ENCODE data around the gene EVI5.

EVI5 gene

DNA sequence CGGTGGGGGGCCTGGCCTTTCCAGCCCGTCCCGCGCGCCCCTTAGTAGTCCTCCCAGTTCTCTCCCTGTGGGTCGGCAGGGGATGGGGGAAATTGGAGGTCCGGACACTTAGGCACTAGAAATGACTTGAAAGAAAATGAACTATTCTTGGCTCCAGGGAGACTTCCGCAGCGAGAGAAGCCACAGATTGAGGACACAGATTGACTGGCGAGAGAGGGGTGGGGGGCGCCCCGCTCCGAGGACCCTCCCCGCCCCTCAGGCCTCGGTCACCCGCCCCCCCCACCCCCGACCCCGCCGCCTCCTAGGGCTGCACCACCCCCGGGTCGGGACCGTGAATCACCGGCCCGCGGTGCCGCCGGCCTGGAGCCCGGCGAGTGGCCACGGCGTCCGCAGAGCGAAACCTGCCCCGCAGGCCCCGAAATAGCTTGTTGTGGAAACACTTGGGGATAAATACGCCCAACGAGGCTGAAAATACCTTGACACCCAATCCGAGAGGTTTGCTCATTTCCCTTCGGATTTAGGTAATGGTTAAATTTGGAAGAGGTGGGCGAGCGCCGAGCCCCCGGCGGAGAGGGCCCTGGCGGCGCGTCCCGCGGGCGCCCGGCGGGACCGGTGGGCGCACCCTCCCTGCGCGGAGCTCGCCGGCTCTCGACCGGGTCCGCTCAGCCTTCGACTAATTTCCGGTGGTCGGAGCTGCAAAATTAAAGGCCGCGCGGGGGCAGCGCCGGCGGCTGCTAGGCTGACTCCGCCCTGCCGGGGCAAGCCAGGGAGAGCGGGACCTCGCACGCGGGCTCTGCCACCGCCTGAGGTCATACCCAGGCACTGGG lies 298.4 kb downstream of the EVI5 start, which contains the start of gene GFI1:
Gene GFI1 (minus strand): TSS at position 675 of the 827 bp plus-strand sequence. CDS start 3,438 bp downstream, outside the sequence.
- ATAC-seq (ENCODE audit: low read depth) (no peak), DNase-seq (ENCODE audit: low spot score) (no peak)
- H3K4me1 ChIP-seq (ENCODE audit: insufficient read depth, poor library complexity, severe bottlenecking) = no peaks in the 10 kb centered on the region
- peaks cover 79% of the 10 kb centered on the region for H3K27me3 ChIP-seq (ENCODE audit: insufficient read depth, poor library complexity, severe bottlenecking)
- no peak within 1 kb of the TSS for H3K27ac ChIP-seq (ENCODE audit: poor library complexity, severe bottlenecking)
- TF ChIP-seq, protein P1, sequence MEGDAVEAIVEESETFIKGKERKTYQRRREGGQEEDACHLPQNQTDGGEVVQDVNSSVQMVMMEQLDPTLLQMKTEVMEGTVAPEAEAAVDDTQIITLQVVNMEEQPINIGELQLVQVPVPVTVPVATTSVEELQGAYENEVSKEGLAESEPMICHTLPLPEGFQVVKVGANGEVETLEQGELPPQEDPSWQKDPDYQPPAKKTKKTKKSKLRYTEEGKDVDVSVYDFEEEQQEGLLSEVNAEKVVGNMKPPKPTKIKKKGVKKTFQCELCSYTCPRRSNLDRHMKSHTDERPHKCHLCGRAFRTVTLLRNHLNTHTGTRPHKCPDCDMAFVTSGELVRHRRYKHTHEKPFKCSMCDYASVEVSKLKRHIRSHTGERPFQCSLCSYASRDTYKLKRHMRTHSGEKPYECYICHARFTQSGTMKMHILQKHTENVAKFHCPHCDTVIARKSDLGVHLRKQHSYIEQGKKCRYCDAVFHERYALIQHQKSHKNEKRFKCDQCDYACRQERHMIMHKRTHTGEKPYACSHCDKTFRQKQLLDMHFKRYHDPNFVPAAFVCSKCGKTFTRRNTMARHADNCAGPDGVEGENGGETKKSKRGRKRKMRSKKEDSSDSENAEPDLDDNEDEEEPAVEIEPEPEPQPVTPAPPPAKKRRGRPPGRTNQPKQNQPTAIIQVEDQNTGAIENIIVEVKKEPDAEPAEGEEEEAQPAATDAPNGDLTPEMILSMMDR (IDR thresholded peaks at IDR 0.05; ENCODE audit: poor library complexity, severe bottlenecking) = no peak
- H3K9me3 ChIP-seq (ENCODE audit: severe bottlenecking) = no peaks in the 10 kb centered on the region
- H3K4me3 ChIP-seq (ENCODE audit: severe bottlenecking) = peak within 1 kb of the TSS; percentile 11
- no peaks in the 10 kb centered on the region for H3K36me3 ChIP-seq (ENCODE audit: low read depth)

DNA sequence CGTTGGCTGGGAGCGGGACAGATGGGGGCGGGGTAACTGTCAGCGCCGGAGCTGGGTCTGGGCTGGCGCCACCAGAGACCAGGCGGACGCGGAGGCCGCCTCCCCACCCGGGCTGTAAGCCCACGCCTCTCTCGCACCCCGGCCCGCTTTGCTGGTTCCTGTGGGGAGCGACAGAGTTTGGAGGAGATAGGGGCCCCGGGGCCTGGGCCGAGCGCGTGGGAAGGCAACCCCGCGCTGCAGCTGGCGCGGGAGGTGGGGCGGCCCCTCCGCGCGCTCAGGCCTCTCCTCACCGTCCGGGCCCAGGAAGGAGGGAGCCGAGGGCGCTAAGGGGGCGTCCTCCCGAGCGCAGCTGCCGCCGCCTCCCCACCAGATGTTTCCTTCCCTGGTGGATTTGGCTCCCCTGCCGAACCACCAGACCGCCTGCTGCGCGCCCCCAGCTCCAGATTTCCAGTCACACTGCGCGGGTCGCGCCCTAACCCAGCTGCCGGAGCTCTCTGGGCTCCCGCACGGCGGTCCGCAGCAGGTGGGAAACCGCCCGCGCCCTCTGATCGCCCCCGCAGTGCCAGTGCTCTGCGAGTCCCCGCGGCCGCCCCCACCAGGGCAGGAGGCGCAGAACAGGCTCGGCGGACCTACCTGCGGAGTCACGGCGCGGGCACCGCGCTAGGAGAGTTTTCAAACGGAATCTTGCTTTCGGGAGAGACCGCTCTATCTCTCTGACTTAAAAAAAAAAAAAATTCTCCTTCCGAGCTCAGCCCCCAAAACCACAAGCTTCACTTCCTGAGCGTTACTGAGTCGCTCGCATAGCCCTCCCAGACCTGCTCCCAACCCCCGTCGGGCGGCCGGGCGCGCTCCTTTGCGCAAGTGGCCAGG lies 299.3 kb downstream of the EVI5 start:
- Histone ChIP-seq H3K9me3 (ENCODE audit: severe bottlenecking) (no peaks in the 10 kb centered on the region), H3K36me3 (ENCODE audit: low read depth) (no peaks in the 10 kb centered on the region), H3K4me3 (ENCODE audit: severe bottlenecking) (peak overlapping the region; percentile 11), H3K27ac (ENCODE audit: poor library complexity, severe bottlenecking) (no peak overlapping the region), H3K4me1 (ENCODE audit: insufficient read depth, poor library complexity, severe bottlenecking) (no peaks in the 10 kb centered on the region), H3K27me3 (ENCODE audit: insufficient read depth, poor library complexity, severe bottlenecking) (peaks cover 87% of the 10 kb centered on the region)
- DNase-seq (ENCODE audit: low spot score) = no peak
- ATAC-seq (ENCODE audit: low read depth) = peak; percentile 30; the same call in 2 of the 3 replicates
- TF ChIP-seq, protein P1 (IDR thresholded peaks at IDR 0.05; ENCODE audit: poor library complexity, severe bottlenecking) = peak; percentile 31

DNA sequence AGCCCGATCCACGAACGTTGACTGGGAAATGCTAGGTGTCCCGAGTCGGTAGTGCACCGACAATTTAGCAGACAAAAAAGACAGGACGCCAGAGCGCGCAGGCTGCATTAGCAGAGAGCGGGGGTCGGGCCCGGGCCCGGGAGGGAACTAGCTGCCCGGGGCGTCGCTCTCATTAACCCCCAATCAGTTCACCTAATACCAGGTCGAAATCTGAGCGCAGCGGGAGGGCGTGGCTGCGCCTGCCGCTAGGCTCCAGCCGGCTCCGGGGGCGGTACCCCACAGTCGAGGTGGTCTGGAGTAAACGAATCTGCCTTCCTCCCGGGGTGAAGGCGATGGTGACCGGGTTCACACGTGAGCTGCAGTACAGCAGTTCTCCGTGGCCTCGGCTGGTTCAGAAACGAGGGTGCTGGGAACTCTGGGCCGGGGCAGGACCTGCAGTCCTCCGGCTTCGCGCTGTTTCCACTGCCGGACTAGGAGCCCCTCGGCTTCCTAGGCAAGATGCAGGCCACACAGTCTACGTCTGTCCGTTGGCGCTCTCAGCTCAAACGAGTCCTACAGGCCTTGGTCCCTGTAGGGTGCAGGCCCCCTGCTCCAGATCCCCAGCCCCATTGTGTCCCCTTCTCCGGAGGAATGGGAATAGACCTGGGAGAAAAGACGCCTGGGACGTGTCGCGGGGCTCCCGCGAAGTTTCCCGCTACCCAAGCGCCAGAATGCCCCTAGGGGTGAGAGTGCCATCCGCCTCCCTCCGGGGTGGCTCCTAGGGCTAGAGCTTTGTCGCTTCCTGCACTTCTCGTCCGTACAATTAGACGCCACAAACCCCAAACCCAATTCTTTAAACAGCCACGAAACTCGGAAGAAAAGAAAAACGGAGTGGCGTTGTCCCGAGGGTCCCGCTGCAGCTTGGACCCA lies 300.2 kb downstream of the EVI5 start:
- Histone ChIP-seq H3K36me3 (ENCODE audit: low read depth) (no peaks in the 10 kb centered on the region), H3K27me3 (ENCODE audit: insufficient read depth, poor library complexity, severe bottlenecking) (peaks cover 95% of the 10 kb centered on the region), H3K4me3 (ENCODE audit: severe bottlenecking) (peak overlapping the region; percentile 11), H3K27ac (ENCODE audit: poor library complexity, severe bottlenecking) (no peak overlapping the region), H3K9me3 (ENCODE audit: severe bottlenecking) (no peaks in the 10 kb centered on the region), H3K4me1 (ENCODE audit: insufficient read depth, poor library complexity, severe bottlenecking) (no peaks in the 10 kb centered on the region)
- ATAC-seq (ENCODE audit: low read depth) (peak; percentile 13; the same call in 2 of the 3 replicates), DNase-seq (ENCODE audit: low spot score) (peak; percentile 66)
- TF ChIP-seq, protein P1 (IDR thresholded peaks at IDR 0.05; ENCODE audit: poor library complexity, severe bottlenecking) = no peak

- ATAC-seq (ENCODE audit: low read depth) (peak; percentile 4; the same call in 2 of the 3 replicates), DNase-seq (ENCODE audit: low spot score) (no peak)
- TF ChIP-seq, protein P1 (IDR thresholded peaks at IDR 0.05; ENCODE audit: poor library complexity, severe bottlenecking) = no peak
- peak overlapping the region; percentile 3 for H3K4me3 ChIP-seq (ENCODE audit: severe bottlenecking)
- peaks cover 97% of the 10 kb centered on the region for H3K27me3 ChIP-seq (ENCODE audit: insufficient read depth, poor library complexity, severe bottlenecking)
- no peaks in the 10 kb centered on the region for H3K36me3 ChIP-seq (ENCODE audit: low read depth)
- H3K9me3 ChIP-seq (ENCODE audit: severe bottlenecking) = no peaks in the 10 kb centered on the region
- no peak overlapping the region for H3K27ac ChIP-seq (ENCODE audit: poor library complexity, severe bottlenecking)
- H3K4me1 ChIP-seq (ENCODE audit: insufficient read depth, poor library complexity, severe bottlenecking) = no peaks in the 10 kb centered on the region
Measured at GRCh38 chr1:92483610-92484471, 301.1 kb downstream of the EVI5 start.
